Measurements from ENCODE around the gene SH3RF3. TPM values are rescaled to one million over a fixed set of nuclear protein-coding genes. Genes with fewer than 3 reads are reported as not detected.

The SH3RF3 gene
- total and polyA plus RNA-seq, 9 of the 15 experiments (the other 6 are each of a cell fraction or from before 2014, with no cell fraction given) = 0.02 TPM; not detected in 8

GRCh38 chr2:109148991-109149645 is 20.1 kb downstream of the SH3RF3 start:
- ChIA-PET CTCF (ENCODE audit: low intra/inter-chr PET ratio) (no interaction called here), POLR2A (interaction anchor here (0.6 to 0.9 kb wide), 2 partner anchors 18 to 304 kb away, joined by 3 to 6 read pairs; no protein-coding TSS in a partner anchor)
- H3K4me1 ChIP-seq (replicated peaks in 1 of 2; ENCODE audit: control insufficient read depth in 2 of 2, insufficient read depth in 2 of 2, low read length in 2 of 2) = no peaks in the 10 kb centered on the region
- no peak overlapping the region for H3K4me2 ChIP-seq (ENCODE audit: insufficient read depth, low read length)
- BruUV-seq (replicated peaks) = no TSS peak
- TF ChIP-seq BACH1 (tag; IDR thresholded peaks at IDR 0.05) (no peak), ZC3H4 (CRISPR knock-in tag; IDR thresholded peaks at IDR 0.05; ENCODE audit: borderline replicate concordance) (no peak), KDM2B (CRISPR knock-in tag; IDR thresholded peaks at IDR 0.05) (no peak), ZNF75A (CRISPR knock-in tag; IDR thresholded peaks at IDR 0.05) (no peak), SMARCB1 (IDR thresholded peaks at IDR 0.05; ENCODE audit: insufficient read length, low read depth) (no peak), ZBTB33 (CRISPR knock-in tag; IDR thresholded peaks at IDR 0.05) (no peak), C11orf30 (IDR thresholded peaks at IDR 0.05; ENCODE audit: low read depth) (no peak), MXD1 (CRISPR knock-in tag; IDR thresholded peaks at IDR 0.05; ENCODE audit: borderline replicate concordance, poor library complexity, severe bottlenecking) (no peak), ARID2 (IDR thresholded peaks at IDR 0.05) (no peak), ZBTB5 (IDR thresholded peaks at IDR 0.05) (no peak), TSC22D4 (tag; IDR thresholded peaks at IDR 0.05) (no peak), SRF (CRISPR knock-in tag; IDR thresholded peaks at IDR 0.05) (no peak), PYGO2 (tag; IDR thresholded peaks at IDR 0.05) (no peak)
- H3K4me3 ChIP-seq = no peak overlapping the region
- no peaks in the 10 kb centered on the region; the same call in 1 of the 2 replicates for H4K20me1 ChIP-seq (replicated peaks; ENCODE audit: control insufficient read depth, insufficient read depth, low read length)
- H2AFZ ChIP-seq (ENCODE audit: low read depth, low read length) = no peak overlapping the region
- no peaks in the 10 kb centered on the region for H3K9me1 ChIP-seq (ENCODE audit: control insufficient read depth, insufficient read depth, low read length)
- no peak overlapping the region for H3K27ac ChIP-seq (ENCODE audit: extremely low read depth, low read depth, low read length)
- no peaks in the 10 kb centered on the region for H3K9me3 ChIP-seq (replicated peaks; ENCODE audit: control insufficient read depth, insufficient read depth, low read depth, low read length)
- no peak overlapping the region for H3K9ac ChIP-seq (ENCODE audit: insufficient read depth in 1 of 2, low read depth in 2 of 2, low read length in 2 of 2)
- ATAC-seq = no peak
- in situ Hi-C loops (cut with MboI) (no loop called here), intact Hi-C loops (cut with micrococcal nuclease) (no loop called here)
- FAIRE-seq = no peak
- DNase-seq (ENCODE audit: extremely low read depth in 1 of 4, low spot score in 3 of 4) = no peak
- no peaks in the 10 kb centered on the region for H3K36me3 ChIP-seq (ENCODE audit: control insufficient read depth, insufficient read depth, low read length)
- no peaks in the 10 kb centered on the region for H3K79me2 ChIP-seq (ENCODE audit: control insufficient read depth, insufficient read depth, low read length)
- H3K27me3 ChIP-seq (ENCODE audit: control insufficient read depth in 2 of 2, insufficient read depth in 2 of 2, low read length in 2 of 2) = peaks cover 18 to 41% of the 10 kb centered on the region in 2 experiments; a peak in 4 of 5 replicates
- 2% methylated on average over 8 of the region's 8 CpGs for WGBS (ENCODE audit: insufficient coverage, low coverage, missing lambda C conversion rate)
